Lower leg skin (tissue), 3 donors: ENCODE measurements around the gene MAP7D2.
"Not testable (repeated sequence)": the region's sequence is repeated elsewhere in the genome, so short reads cannot be mapped to it uniquely, and the experiment has no call there.

Source experiments
- CTCF ChIP-seq, 3 donors: fragments of 450-650 bp; IDR thresholded peaks; one replicate each; pipeline ENCODE4 v1.5.1; 2016; ENCODE audit warnings: antibody characterized with exemption in 3 of 3, mild to moderate bottlenecking in 3 of 3, moderate library complexity in 2 of 3
- POLR2A ChIP-seq, 2 donors: fragments of 450-650 bp; IDR thresholded peaks; one replicate each; pipeline ENCODE4 v1.6.1; 2016 to 2017; ENCODE audit warnings: antibody characterized with exemption in 2 of 2, mild to moderate bottlenecking in 1 of 2, moderate library complexity in 1 of 2

- TF ChIP-seq CTCF, POLR2A (IDR thresholded peaks at IDR 0.05): not testable (repeated sequence)
These were observed 10.7 kb upstream of the MAP7D2 start for GRCh38 chrX:20127440-20127839.
